HG02852 (cell line): ENCODE results near the gene ZBTB7C.

Experiments used
- ATAC-seq: cut with Tn5 transposase; IDR thresholded peaks from one replicate; pipeline ENCODE4 v1.9.1; 2021; ENCODE audit warnings: mild to moderate bottlenecking, moderate library complexity; ENCODE audit not compliant: unreplicated experiment

ZBTB7C gene

DNA sequence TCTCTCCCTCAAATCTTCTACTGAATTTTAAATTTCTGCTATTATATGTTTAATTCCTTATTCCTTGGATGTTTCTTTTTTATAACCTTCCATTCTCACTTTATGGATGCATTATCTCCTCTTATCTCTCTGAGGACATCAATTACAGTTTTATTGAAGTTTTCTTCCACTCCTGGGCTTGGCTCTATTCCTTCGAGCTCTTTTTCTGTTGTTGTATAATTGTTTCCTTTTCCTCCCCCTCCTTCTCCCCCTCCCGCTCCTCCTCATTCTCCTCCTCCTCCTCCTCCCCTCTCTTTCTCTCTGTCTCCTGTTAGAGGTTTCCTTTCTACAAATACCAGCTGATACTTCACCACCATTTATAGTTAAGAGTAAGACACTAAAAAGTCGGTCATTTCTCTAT, 209.8 kb downstream of the ZBTB7C start:
- ATAC-seq, result no peak

DNA sequence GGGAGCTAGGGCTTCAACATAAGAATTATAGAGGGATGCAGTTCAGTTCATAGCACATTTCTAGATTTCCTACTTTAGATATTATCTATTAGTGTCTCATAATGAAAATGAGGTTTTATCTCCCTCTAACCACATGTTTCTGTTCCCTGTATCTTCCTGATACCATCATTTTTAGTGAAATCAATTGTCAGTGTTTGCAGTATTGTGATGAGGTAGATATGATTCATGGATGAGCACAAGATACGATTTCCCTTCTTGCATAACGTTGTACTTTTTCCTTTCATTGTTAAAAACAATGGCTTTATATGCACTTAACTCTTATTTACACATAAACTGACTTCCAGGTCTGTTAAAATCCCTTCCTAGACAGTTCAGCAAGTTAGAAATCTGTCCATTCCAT, 211.4 kb downstream of the ZBTB7C start:
- no peak for ATAC-seq

DNA sequence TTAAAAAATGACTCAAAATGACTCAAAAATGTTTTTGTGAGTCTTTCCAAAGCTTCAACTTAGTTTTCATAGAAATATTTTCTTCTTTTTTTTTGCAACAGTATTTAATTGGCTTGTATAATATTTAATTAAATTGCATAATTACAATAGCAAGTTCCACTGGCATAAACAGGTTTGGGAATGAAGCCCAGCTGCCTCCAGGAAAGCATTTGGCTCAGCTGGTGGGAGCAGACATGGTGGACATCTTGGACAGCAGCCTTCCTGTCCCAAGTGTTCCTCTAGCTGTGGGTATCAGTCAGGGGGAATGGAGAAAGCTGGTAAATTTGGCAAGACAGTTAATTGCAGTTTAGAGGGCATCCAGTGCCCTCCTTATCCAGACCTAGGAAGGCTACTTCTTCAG, 213.4 kb downstream of the ZBTB7C start:
- ATAC-seq, result no peak

DNA sequence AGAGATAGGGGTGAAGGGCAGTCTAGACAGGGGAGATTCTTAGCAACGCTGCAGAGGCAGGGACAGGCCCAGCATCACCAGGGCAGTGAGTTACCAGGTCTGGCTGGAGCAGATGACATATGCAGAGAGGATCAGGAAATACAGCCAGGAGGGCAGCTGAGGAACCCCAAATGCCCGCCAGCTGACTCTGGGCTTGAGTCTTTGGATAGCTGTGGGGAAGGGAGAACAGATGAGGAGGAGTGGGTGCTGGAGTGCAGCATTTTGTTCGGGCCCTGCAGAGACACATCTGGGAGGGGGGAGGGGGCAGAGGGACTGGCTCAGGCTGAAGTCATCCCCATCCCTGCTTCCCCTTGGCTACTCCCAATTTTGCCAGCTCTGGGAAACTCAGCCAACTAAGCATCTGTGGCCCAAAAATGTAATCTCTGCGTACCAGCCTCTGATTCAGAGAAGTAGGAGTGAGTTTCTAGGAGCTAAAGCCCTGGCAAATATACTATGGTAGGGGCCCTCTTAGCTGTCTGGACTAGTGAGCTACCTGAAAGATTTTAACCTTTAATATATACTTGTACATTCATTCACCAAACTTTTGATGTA, 214.5 kb downstream of the ZBTB7C start:
- ATAC-seq, result no peak

DNA sequence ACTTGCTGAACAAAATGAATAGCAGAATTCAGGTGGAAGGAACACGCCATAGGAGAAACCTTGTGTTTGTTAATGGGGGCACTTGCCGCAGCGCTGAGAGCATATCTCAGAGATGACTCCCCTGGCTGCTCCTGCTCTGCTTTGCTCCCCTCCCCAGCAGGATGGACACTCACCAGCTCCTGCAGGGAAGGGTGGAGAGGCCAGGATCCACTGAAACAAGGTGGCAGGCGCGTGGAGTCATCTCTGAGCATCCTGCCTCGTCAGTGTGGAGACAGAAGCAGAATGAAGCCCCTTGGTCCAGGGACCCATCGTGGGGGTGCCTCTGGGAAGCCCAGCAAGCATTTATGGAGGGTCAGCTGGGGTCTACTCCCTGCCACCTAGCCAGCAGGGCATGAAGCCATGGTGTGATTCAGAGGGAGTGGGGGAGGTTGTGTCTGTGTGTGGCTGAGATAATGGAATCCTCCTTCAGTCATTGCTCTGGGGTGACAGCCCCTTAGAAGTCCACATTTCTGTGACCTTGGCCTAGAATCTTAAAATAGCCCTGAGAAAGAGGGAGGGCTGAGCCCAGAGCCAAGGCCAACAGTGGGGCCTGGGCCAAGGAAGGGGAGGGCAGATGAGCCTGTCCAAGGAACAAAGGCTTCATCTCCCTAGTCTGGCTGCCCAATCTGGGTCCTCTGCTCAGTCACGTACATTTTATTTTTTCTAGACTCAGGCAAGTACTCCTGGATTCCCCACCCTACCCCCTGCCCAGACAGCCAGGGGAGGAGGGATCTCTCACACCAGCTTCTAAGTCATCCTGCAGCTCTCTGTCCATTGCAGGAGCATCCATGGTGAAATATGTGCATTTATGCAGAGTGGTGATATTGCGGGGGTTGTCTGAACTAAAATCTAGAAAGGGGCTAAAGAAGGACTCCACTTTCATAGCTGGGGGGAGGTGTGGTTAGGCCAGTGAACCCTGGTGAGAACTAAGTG, 215.4 kb downstream of the ZBTB7C start:
- ATAC-seq, result no peak

DNA sequence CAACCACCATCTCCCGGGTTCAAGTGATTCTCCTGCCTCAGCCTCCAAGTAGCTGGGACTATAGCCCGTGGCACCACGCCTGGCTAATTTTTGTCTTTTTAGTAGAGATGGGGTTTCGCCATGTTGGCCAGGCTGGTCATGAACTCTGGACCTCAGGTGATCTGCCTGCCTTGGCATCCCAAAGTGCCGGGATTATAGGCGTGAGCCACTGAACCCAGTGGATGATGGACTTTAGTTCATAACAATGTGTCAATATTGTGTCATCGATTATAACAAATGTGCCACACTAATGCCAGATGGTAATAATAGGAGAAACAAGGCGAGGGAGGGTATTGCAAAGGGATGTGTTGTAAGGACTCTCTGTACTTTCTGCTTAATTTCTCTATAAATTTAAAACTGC, 216.6 kb downstream of the ZBTB7C start:
- ATAC-seq, result no peak

DNA sequence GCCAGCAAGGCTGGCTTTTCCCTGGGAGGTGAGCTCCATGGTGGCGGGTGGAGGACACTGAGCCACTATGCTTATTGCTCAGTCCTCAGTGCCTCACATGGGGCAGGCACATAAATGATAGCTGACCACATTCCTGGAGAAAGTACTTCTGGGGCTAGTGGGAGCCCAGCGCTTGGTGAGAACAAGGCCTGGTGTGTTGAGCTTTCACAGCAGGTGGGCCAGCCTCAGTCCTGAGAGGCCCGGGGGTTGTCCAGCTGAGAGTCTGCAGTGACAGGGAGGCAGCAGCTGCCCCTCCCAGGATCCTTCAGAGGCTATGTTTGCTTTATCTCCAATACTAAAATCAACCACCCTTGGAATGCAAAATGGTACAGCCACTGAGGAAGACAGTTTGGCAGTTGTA, 217.7 kb downstream of the ZBTB7C start:
- no peak for ATAC-seq

DNA sequence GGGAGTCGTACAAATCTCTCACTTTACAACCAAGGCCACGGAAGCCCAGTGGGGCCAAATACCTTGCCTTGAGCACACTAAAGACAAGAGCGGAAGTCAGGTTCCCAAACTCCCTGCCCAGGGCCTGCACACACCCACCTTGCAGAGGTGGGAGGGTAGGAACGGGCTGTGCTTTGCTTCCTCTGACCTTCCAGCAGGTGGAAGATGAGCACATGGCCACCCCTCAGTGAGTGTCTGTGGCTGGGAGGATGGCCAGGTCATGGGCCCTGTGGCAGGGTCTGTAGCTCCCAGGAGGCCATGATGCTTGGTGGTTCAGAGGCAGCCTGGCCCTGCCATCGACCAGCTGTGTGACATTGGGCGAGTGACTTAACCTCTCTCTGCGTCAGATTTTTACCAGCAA, 218.2 kb downstream of the ZBTB7C start:
- ATAC-seq, result no peak

DNA sequence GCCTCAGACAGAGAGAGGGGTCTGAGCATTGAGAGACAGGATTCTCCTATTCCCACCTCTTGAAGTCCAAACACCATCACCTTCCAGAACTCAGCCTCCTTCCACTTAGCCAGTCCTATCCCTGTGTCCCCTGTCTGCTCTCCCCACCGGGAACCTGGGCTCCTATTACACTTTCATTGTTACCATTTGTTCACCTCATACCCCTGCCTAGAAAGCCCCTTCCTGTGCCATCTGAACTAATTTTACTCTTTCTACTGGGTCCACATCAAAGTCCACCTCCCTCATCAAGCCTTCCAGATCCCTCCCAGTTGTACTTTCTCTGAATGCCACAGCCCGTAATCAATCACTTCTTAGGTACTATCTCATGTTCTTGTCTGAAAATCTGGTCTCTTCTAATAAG, 220.6 kb downstream of the ZBTB7C start:
- no peak for ATAC-seq

DNA sequence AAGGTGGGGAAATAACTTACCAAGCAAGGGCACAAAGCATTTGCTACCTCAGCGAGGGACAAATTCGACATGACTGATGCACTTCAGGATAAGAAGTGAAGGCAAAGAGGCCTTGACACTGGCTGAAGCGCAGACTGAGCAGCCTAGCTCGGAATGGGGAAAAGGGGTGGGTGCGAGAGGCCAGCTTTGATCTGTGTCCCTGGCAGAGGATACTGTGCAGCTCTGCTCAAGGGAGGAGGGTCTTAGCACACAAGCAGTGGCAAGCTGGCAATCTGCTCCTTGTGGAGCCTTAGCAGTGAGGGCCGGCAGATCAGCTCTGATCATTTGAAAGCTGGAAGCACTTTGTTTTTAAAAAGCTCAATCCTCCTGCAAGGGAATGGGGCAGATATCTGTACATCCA, 222.3 kb downstream of the ZBTB7C start:
- ATAC-seq, result no peak

DNA sequence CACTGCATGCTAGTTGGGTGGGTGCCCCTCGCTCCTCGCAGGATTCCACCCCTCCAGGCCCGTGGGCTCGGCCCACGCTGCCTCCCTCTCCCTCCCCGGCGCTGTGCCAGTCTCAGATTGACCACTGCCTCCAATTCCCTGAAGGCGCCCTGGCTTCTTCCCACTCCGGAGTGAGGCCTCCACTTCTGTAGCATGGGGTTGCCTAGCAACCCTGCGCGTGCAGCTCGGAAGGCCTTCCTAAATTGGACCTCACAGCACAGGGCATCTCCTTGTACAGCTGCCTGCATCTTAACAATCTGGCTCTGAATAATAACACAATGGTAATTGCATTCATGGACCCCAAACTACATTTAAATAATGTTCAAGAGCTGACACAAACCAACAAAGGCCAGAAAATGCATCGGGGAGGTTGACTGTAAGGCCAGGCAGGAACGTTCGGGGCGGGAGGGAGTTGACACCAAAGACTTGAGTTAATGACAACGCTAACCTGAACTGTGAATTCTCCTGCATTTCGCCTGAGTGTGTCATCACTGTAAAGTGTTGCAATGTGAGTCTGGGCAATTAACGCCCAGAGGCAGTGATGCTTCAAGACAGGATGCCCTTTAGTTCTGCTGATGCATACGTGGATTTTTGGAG, 222.9 kb downstream of the ZBTB7C start:
- ATAC-seq, result no peak

DNA sequence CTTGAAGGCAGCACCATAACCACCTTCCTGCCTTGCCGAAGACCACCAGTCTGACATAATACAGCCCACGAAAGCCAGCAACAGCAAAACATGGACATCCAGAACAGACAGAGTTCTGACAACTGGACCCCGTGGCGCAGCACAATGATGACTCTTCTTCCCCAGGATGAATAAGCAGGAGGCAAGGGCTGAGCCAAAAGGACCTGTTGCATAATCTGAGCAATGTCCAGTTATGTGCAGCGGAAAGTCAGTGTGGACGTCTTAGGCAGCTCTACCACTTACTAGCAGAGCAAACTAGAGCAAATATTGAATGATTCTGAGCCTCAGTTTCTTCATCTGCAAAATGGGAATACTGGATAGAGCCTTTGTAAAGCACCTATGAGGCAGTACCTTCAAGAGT, 225.1 kb downstream of the ZBTB7C start:
- no peak for ATAC-seq

DNA sequence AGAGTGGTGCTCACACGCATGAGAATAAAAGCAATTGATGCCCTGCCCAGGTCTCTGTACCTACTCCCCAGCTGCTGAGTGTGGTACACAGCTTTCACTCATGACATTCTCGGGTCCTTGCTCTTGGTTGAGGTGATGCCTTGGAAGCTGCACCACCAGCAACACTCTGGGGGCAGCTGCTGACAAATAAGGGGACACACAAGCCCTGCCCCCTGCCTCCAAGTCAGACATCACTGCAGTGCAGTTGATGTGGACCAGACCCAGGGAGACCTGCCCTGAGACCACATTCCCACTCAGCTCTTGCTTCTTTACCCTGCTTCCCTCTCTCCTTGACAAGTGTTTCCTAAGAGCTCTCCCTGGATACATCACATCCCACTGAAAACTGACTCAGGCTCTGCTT, 225.6 kb downstream of the ZBTB7C start:
- ATAC-seq, result no peak

DNA sequence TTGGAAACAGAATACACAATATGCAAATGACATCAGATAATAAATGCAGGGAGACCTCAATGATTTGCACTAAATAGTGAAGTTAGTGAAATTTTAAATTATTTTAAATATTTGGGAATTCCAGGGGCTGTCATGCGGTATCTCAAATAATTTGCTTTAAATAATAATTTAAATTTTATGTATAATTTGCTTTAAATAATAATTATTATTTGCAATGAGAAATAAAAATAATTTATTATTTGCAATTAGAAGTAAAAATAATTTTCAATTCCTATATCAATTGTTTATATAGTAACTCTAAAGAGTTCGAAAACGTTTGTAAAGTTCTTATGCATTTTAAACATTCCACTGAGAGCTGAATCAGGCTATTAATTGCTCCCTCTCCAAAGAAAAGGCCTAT, 226.4 kb downstream of the ZBTB7C start:
- no peak for ATAC-seq

DNA sequence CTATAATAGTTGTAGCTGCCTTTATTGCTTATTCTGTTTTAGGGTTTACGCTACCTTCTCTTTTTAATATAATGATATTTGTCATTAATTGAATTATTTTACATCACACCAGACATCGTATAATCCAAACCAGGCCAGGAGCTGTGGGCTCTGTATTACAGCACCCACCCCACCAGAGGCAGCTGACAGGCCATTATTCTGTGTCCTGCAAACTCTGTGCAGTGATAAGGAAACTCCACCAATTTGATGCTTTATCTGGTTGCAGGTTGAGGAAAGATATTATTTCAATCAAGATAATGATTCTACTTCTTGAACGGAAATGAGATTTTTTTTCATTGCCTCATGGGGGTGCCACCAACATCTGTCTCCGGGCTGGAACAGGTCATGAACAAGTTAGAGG, 227.3 kb downstream of the ZBTB7C start:
- ATAC-seq, result no peak

DNA sequence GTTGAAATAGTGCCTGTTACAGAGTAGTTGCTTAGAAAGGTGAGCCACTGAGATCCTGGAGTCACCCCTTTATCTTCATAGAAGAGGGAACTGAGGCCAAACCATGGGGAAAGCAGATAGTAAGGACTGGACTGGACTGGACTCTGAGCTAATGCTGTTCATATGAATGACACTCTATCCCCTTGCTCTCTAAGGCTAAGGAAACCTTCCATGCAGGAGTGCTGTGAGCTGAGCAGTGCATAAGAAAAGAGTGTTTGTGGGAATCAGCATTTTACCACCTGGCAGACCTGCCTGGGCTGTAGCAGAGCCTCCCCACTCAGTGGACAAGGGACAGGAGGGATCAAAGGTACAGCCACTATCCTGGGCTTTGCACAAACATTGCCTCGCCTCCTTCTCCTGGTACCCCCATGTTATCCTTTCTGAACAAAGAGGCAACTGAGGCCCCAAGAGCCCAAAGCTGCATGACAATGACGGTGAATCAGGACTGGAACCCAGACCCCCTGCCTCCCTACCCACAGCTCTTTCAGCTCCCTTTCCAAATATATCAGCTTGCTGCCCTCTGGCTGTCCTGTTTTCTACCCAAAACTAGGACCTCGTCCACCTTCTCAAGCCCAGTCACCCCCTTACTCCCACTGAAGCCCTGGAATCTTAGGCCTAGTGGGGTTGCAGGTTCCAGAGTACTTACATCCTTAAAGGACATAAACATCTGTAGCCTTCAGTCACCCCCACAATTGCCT, 227.9 kb downstream of the ZBTB7C start:
- no peak for ATAC-seq

DNA sequence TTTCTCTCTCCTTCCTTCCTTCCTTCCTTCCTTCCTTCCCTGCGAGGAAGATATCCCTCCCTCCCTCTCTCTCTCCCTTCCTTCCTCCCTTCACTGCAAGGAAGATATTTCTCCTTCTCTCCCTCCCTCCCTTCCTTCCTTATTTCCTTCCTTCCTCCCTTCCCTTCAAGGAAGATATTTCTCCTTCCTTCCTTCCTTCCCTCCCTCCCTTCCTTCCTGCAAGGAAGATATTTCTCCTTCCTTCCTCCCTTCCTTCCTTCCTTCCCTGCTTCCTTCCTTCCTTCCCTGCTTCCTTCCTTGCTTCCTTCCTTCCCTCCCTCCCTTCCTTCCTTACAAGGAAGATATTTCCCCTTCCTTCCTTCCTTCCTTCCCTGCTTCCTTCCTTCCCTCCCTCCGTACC, 229.5 kb downstream of the ZBTB7C start:
- ATAC-seq, result no peak

DNA sequence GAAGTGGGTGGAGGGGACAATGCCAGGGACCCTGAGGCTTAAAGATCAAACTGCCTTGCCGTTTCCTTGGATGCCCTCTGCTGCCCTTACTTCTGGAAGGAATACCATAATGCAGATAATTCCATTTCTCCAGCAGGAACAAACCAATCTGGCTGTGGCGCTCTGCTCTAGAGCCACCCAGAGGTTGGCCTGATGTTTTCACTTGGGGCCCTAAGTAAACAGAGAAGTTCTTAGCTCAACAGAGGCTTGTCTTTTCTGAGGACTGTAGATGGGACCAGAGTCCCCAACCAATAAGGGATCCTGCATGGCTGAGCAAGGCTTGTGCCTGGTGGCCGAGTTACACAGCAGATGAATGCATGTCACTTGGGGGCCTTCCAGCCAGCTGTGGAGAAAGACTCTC, 230.2 kb downstream of the ZBTB7C start:
- ATAC-seq, result no peak

DNA sequence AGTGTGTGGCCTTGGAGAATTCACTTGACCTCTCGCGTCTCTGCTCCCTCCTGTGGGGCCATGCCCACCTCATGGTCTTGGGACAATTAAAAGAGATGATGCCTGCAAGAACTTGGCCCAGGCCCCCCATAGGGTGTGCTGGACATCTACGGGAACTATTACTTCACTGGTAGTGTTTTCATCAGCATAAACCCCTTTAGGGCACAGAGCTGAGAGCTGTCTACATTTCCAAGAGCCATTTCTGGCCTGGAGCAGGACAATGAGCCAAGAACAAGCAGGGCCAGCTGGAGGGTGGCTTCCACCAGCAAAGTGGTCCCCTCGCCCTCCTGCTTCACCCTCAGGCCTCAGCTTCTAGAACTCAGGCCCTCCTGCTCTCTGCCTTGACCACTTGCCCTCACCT, 232.3 kb downstream of the ZBTB7C start:
- ATAC-seq, result no peak

DNA sequence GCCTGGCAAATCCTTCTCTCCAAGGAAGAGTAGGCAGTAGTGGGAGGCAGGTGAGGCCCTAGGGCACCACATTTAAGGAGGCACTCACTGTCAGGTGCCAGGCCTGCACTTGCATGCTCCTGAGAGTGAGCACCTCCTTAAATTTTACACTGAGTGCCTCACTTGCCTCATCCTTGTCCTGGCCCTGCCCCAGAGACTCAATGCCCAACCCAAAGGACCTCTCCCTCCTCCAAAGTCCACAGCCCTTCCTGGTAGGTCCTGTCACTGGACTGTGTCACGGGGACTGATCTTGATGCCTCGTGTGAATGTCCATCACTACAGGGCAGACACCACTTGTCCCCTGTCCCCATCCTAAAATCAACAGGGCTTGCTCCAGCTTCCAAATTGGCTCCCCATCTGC, 235.6 kb downstream of the ZBTB7C start:
- no peak for ATAC-seq

DNA sequence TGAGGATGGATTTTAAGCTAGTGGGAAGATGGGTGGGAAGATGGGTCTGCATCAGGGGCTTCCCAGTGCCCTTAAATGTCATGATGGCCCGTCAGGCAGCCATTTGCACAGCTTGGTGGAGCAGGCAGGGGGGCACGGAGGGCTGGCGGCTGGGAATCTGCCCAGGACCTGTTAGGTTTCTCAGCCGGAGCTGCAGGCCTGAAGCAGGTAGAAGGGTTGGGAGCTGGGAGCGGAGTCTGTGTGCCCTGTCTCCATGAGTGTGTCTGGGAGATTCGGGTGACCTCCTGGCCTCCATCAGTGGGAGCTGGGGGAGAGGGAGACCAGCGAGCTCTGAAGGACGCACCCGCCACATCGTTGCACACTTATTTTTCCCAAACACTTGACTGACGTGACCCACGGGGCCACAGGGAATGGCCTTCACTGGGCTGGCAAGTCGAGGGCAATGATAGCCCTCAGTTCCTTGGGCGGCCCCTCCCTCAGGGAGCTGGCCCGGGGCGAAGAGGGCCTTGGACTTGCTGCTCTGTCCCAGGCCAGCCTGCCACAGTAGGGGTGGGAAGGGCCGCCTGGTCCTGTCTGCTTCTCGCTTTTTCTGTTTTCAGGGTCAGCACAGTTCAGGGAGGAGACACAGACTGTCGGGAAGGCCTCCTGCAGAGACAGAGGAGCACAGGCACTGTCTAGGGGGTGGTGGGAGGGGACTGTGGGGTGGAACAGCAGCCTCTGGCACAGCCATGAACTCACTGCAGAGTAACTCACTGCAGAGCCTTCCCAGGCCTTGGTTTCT, 236.8 kb downstream of the ZBTB7C start:
- ATAC-seq, result no peak
